HepG2 (cell line): Measurements from ENCODE around the gene TRRAP. TPM values are rescaled to one million over a fixed set of nuclear protein-coding genes. Genes with fewer than 3 reads are reported as not detected.
A peak's percentile ranks its signal among the peaks of the same experiment; 100 is the strongest.

Experiments
- ATAC-seq: fragments of 200-7000 bp; cut with Tn5 transposase; 3 replicates; pipeline ENCODE4 v1.9.1; 2020; ENCODE audit warnings: mild to moderate bottlenecking, moderate library complexity
- BruUV-seq: library from RNA; stranded (reverse); fragments of 400-500 nt; replicated peaks from 2 replicates; lab custom pipeline; 2021; lab: Mats Ljungman, UMichigan
- CTCF ChIA-PET: fragments of 300-600 bp; formaldehyde crosslinking; extraction: SDS; loops from one replicate; lab custom pipeline; 2021; ENCODE audit warnings: low total read pairs, inconsistent platforms, low intra/inter-chr PET ratio; lab: Yijun Ruan, JAX
- POLR2A ChIA-PET: fragments of 350-600 bp; sonication (Branson Sonifier 250); formaldehyde crosslinking; loops from one replicate; lab custom pipeline; 2020; ENCODE audit warnings: antibody characterized with exemption, inconsistent platforms; lab: Yijun Ruan, JAX
- DNase-seq: peaks from one replicate; pipeline ENCODE4 v3.0.0-alpha.2; 2015; ENCODE audit warnings: low spot score
- FAIRE-seq: peaks from 3 replicates; lab custom pipeline; 2011; peaks lifted over from hg19 to GRCh38; lab: Jason Lieb, UNC
- H2AFZ ChIP-seq: one replicate; pipeline ENCODE4 v1.6.1; 2011; ENCODE audit warnings: low read length, inconsistent platforms
- H3K27ac ChIP-seq: fragments of 300-600 bp; 3 replicates; pipeline ENCODE4 v1.8.0; 2011; ENCODE audit warnings: mixed run types, mild to moderate bottlenecking, mixed read lengths, low read length, inconsistent platforms; ENCODE audit not compliant: insufficient read depth; ENCODE audit errors: extremely low read length
- H3K27me3 ChIP-seq, 2 experiments: fragments of 200-600 bp in 1 of 2; 2 replicates in 1 of 2; 3 replicates in 1 of 2; pipeline versions ENCODE4 v1.6.0 to v1.8.0; 2011; ENCODE audit warnings: low read length in 2 of 2, mild to moderate bottlenecking in 2 of 2, moderate library complexity in 2 of 2, inconsistent platforms in 1 of 2; ENCODE audit not compliant: insufficient read depth in 2 of 2, control insufficient read depth in 1 of 2
- H3K36me3 ChIP-seq, 2 experiments: fragments of 200-600 bp in 1 of 2; replicated peaks in 1 of 2; 2 replicates in 1 of 2; 3 replicates in 1 of 2; pipeline versions ENCODE4 v1.5.1 to v1.8.0; 2011; ENCODE audit warnings: low read length in 2 of 2, inconsistent platforms in 1 of 2; ENCODE audit not compliant: insufficient read depth in 2 of 2, control insufficient read depth in 1 of 2
- H3K4me1 ChIP-seq: 2 replicates; pipeline ENCODE4 v1.5.1; 2012; ENCODE audit warnings: low read length, inconsistent platforms; ENCODE audit not compliant: insufficient read depth
- H3K4me2 ChIP-seq: 2 replicates; pipeline ENCODE4 v1.6.0; 2011; ENCODE audit warnings: low read depth, low read length, inconsistent platforms
- H3K4me3 ChIP-seq, 3 experiments: fragments of 200-600 bp in 1 of 3; sonication (generic), shearing (Covaris generic) in 1 of 3; replicated peaks in 1 of 3; 2 replicates each; pipeline ENCODE4 v1.5.1; 2011 to 2016; ENCODE audit warnings: low read length in 3 of 3, inconsistent platforms in 2 of 3, low read depth in 2 of 3, mild to moderate bottlenecking in 2 of 3, control low read depth in 1 of 3, mixed read lengths in 1 of 3; ENCODE audit not compliant: insufficient read depth in 1 of 3
- H3K79me2 ChIP-seq: one replicate; pipeline ENCODE4 v1.6.1; 2011; ENCODE audit warnings: low read length, inconsistent platforms; ENCODE audit not compliant: insufficient read depth
- H3K9ac ChIP-seq: 2 replicates; pipeline ENCODE4 v1.6.0; 2011; ENCODE audit warnings: mild to moderate bottlenecking, low read depth, low read length, inconsistent platforms; ENCODE audit not compliant: insufficient read depth
- H3K9me3 ChIP-seq: 2 replicates; pipeline ENCODE4 v1.5.1; 2012; ENCODE audit warnings: mild to moderate bottlenecking, low read length
- H4K20me1 ChIP-seq: 2 replicates; pipeline ENCODE4 v1.6.0; 2011; ENCODE audit warnings: inconsistent platforms, mild to moderate bottlenecking, low read length, moderate library complexity; ENCODE audit not compliant: insufficient read depth
- MED1 ChIP-seq: sonication (generic); formaldehyde crosslinking; IDR thresholded peaks from 2 replicates; pipeline ENCODE4 v1.4.0; 2020; ENCODE audit warnings: missing genetic modification reagents
- RERE ChIP-seq: IDR thresholded peaks from 2 replicates; pipeline ENCODE4 v1.6.1; 2016; ENCODE audit warnings: low read depth, missing genetic modification reagents, missing compliant biosample characterization
- RFX3 ChIP-seq: IDR thresholded peaks from 2 replicates; pipeline ENCODE4 v1.6.1; 2016; ENCODE audit warnings: missing biosample characterization, missing genetic modification reagents
- ZBTB43 ChIP-seq: sonication (generic); formaldehyde crosslinking; conservative IDR thresholded peaks from 2 replicates; pipeline ENCODE4 v1.4.0; 2020; ENCODE audit warnings: missing genetic modification reagents
- ZNF800 ChIP-seq: sonication (generic); formaldehyde crosslinking; IDR thresholded peaks from 2 replicates; pipeline ENCODE4 v1.4.0; 2020; ENCODE audit warnings: missing genetic modification reagents
- WGBS: methylation state at CpG from one replicate; pipeline ENCODE4 v1.1.6; 2017; ENCODE audit warnings: low lambda C conversion rate; 5-methylcytosine and 5-hydroxymethylcytosine counted together
- in situ Hi-C: cut with HindIII; loops from 2 replicates; pipeline ENCODE4 v1.10.0; 2017; ENCODE audit warnings: low pct_unique_long_range_greater_than_20kb; ENCODE audit not compliant: extremely low pct_ligation_motif_present
- intact Hi-C: fragments of 100-400 bp; cut with micrococcal nuclease; formaldehyde crosslinking; loops from one replicate; pipeline ENCODE4 v1.10.0; 2022; ENCODE audit not compliant: unreplicated experiment
- polyA plus RNA-seq, 8 experiments: library from polyadenylated mRNA; depleted of rRNA in 3 of 8; stranded (reverse) in 7 of 8; unstranded in 1 of 8; fragments of >200 nt; fragmentation: Illumina TruSeq in 4 of 8; extraction: Trizol in 4 of 8; gene quantifications; 2 replicates each; pipeline versions ENCODE4 v1.2.1 to v1.2.3, GENCODE V29; 2011 to 2016; ENCODE audit warnings: low read depth in 4 of 8, missing spikeins in 1 of 8, mixed read lengths in 1 of 8; ENCODE audit not compliant: insufficient read depth in 1 of 8
- total RNA-seq, 5 experiments: library from RNA; depleted of rRNA; stranded (reverse); fragments of >200 nt; fragmentation: Illumina TruSeq; extraction: Trizol; gene quantifications; 2 replicates each; pipeline ENCODE4 v1.2.3, GENCODE V29; 2016; ENCODE audit warnings: low read depth in 1 of 5

Gene TRRAP
- total and polyA plus RNA-seq, 2 of the 13 experiments (the other 11 are each of a cell fraction or from before 2014, with no cell fraction given): 8.6 to 10.5 TPM

- no peak for TF ChIP-seq RERE (CRISPR knock-in tag)
- TF ChIP-seq ZBTB43: no peak
These were observed 9.2 kb upstream of the TRRAP start (continued) for GRCh38 chr7:98869027-98869596.

GRCh38 chr7:98869597-98870120 lies 8.7 kb upstream of the TRRAP start, which contains the start of gene TMEM130:
TSS of gene TMEM130 (minus strand) at chr7:98870014. CDS start at chr7:98869861, 153 bp downstream.
- ChIA-PET CTCF (no interaction called here), POLR2A (no interaction called here)
- no peak for DNase-seq
- TF ChIP-seq RFX3 (CRISPR knock-in tag) (no peak), MED1 (no peak), ZNF800 (CRISPR knock-in tag) (peak; percentile 98)
- H3K4me3 ChIP-seq: peak within 1 kb of the TSS in 1 of 3 experiments; percentile 48; a peak in 1 of 6 replicates
- no peak within 1 kb of the TSS for H2AFZ ChIP-seq
- 0% methylated on average over 1 of the region's 69 CpGs for WGBS
- H3K79me2 ChIP-seq: no peaks in the 10 kb centered on the region
- no peak within 1 kb of the TSS for H3K27ac ChIP-seq
- no peak within 1 kb of the TSS for H3K9ac ChIP-seq
- peaks cover 42% of the 10 kb centered on the region for H3K4me1 ChIP-seq
- in situ Hi-C loops: no loop called here
- H3K4me2 ChIP-seq: peak within 1 kb of the TSS; percentile 47
- peak; percentile 8; the same call in 1 of the 3 replicates for ATAC-seq
- FAIRE-seq: no peak
- no peaks in the 10 kb centered on the region for H3K36me3 ChIP-seq
- intact Hi-C loops: no loop called here
- H3K9me3 ChIP-seq: no peaks in the 10 kb centered on the region
- BruUV-seq: no TSS peak
- H3K27me3 ChIP-seq: peaks cover 5 to 33% of the 10 kb centered on the region in 2 experiments
- H4K20me1 ChIP-seq: no peaks in the 10 kb centered on the region
